GM12872 (cell line): ENCODE measurements around the gene FAM180B.

Source experiments
- CTCF ChIP-seq: IDR thresholded peaks from 3 replicates; pipeline ENCODE4 v1.5.1; 2011; ENCODE audit warnings: low read depth, mild to moderate bottlenecking, low read length, moderate library complexity; ENCODE audit not compliant: insufficient read depth

The FAM180B gene

GRCh38 chr11:47606731-47607130 lies 20.3 kb downstream of the FAM180B start:
- no peak for TF ChIP-seq CTCF

DNA sequence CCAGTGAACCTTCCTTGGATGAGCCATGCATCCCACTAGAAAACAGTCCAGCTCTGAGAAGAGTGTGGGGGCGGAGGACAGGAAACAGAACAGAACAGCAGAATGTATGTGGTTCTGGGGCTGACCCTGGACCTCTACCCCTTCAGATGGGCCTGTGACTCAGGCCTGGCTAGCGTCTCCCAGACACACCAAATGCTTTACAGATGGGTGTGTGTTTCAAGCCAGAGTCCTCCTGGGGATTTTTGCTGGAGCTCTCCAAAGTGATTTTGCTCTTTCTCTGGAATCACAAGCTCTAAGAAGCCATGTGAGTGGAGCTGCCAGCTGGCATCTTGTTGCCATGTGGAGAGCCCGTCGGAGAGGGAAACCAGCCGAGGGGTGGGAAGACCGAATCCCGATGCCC lies 20.9 kb downstream of the FAM180B start:
- TF ChIP-seq CTCF, result no peak

- TF ChIP-seq CTCF, result no peak
Observed at GRCh38 chr11:47609675-47610074, 23.2 kb downstream of the FAM180B start.

DNA sequence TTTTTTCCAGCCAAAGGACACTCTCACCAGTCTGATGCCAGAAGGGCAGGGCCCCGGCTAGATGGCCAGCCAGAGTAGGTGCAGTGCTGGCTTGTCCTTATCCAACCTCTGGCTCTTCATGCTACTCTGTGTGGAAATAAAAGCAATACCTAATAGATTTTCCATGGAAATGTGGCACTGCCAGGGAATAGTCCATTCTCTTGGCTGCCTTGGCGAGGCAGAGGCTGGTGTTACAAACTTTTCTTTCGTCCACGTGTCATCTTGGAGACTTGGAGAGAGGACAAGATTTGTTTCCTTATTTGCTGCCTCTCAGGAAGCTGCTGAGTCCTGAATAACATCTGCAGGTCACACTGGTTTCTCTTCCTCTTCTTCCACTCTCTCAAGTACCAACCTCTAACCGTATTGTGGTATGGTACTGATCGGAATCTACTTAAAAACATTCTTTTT lies 24.9 kb downstream of the FAM180B start:
- TF ChIP-seq CTCF, result no peak

DNA sequence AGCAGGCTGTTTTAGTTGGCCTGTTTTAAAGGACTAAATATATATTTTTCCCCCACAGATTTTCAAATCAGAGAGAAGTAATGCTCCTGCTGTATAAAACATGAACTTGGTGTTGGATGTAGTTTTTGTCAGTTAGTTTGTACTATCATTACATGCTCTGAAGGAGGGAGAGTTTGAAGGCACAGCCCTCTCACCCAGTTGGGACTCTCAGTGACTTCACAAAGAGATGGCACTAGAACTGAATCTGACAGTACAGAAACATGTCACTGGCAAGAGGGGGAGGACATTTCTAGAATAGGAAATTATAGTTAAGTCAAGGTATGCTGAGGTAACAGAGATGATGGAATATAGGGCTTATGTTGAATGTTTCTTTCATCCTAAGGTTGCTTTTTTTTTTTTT lies 28.8 kb downstream of the FAM180B start:
- TF ChIP-seq CTCF, result no peak

DNA sequence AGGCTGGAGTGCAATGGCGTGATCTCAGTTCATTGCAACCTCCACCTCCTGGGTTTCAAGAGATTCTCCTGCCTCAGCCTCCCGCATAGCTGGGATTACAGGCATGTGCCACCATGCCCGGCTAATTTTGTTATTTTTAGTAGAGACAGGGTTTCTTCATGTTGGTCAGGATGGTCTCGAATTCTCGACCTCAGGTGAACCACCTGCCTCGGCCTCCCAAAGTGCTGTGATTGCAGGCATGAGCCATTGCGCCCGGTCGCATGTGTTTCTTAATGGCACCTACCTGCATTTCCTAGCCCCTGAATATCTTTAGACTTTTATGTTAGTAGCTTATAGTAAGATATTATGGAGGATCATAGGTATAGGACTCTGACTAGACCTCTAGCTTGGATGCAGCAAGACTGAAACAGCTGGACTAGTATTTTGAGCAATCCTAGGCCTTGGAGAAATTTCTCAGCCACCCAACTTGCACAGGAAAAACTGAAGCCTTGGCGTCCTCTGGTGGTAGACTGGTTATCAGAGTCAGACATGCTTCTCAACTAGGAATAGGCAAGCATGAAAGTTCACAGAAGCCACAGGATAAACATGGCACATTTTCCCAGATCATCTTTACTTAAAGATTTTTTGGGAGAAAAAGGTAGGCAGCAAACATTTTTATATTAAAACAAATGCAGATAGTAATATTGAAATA lies 30.4 kb downstream of the FAM180B start:
- peak; percentile 73 for TF ChIP-seq CTCF

GRCh38 chr11:47617417-47617809 lies 30.9 kb downstream of the FAM180B start:
- no peak for TF ChIP-seq CTCF

DNA sequence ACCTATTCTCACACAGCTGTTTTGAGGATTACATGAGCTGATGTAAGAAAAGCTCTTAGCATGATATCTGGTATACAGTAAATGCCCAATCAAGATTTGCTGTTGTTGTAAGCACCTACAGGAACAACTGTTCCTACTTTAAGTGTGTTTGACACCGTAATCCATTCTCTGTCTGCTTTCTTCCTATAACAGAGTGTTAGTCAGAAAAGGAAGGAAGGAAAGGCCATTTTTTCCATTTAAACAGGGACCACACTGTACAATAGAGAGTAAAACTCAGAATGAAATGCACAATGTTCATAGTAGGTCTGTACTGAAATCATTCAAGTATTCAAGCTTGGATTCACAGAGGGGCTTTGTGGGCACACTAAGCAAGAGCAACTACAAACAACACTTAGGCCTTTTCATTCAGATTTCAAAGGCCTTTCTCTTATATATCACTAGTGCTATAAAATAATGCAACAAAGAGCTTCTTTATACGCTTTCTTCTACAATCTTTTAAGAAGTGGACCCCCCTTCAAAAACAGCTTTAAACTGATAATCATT lies 34.4 kb downstream of the FAM180B start:
- no peak for TF ChIP-seq CTCF
